HepG2 (cell line): ENCODE data around the gene CBR4. TPM values are rescaled to one million over a fixed set of nuclear protein-coding genes. Genes with fewer than 3 reads are reported as not detected.

Source experiments
- GTF3A ChIP-seq: sonication (generic); formaldehyde crosslinking; conservative IDR thresholded peaks from 2 replicates; pipeline ENCODE4 v1.4.0; 2020; ENCODE audit warnings: mild to moderate bottlenecking, missing genetic modification reagents
- MAFG ChIP-seq: sonication (generic); formaldehyde crosslinking; IDR thresholded peaks from 2 replicates; pipeline ENCODE4 v1.5.1; 2020; ENCODE audit warnings: mild to moderate bottlenecking, missing genetic modification reagents
- MTF1 ChIP-seq: sonication (generic); formaldehyde crosslinking; IDR thresholded peaks from 2 replicates; pipeline ENCODE4 v1.5.0; 2020; ENCODE audit warnings: missing genetic modification reagents
- NR3C1 ChIP-seq: sonication (generic); formaldehyde crosslinking; IDR thresholded peaks from 2 replicates; pipeline ENCODE4 v1.4.0; 2020; ENCODE audit warnings: missing genetic modification reagents
- PHF21A ChIP-seq: sonication (generic); formaldehyde crosslinking; IDR thresholded peaks from 2 replicates; pipeline ENCODE4 v1.5.0; 2020; ENCODE audit warnings: mild to moderate bottlenecking, missing genetic modification reagents
- PTBP1 ChIP-seq: fragments of 200-400 bp; formaldehyde crosslinking; IDR thresholded peaks from 2 replicates; pipeline ENCODE4 v1.6.1; 2018; ENCODE audit warnings: low read length, low read depth; ENCODE audit not compliant: poor library complexity, severe bottlenecking
- TAF1 ChIP-seq: sonication (generic); formaldehyde crosslinking; IDR thresholded peaks from 2 replicates; pipeline ENCODE4 v1.4.0; 2020; ENCODE audit warnings: missing genetic modification reagents
- TOE1 ChIP-seq: sonication (generic); formaldehyde crosslinking; IDR thresholded peaks from 2 replicates; pipeline ENCODE4 v1.4.0; 2020; ENCODE audit warnings: mild to moderate bottlenecking, missing genetic modification reagents
- ZNF3 ChIP-seq: IDR thresholded peaks from 2 replicates; pipeline ENCODE4 v1.7.0; 2017; ENCODE audit warnings: inconsistent platforms
- ZNF318 ChIP-seq: sonication (generic); formaldehyde crosslinking; IDR thresholded peaks from 2 replicates; pipeline ENCODE4 v1.4.0; 2020; ENCODE audit warnings: mild to moderate bottlenecking, missing genetic modification reagents
- ZNF550 ChIP-seq: sonication (generic); formaldehyde crosslinking; IDR thresholded peaks from 2 replicates; pipeline ENCODE4 v1.4.0; 2020; ENCODE audit warnings: mild to moderate bottlenecking, missing genetic modification reagents, borderline replicate concordance
- polyA plus RNA-seq, 8 experiments: library from polyadenylated mRNA; depleted of rRNA in 3 of 8; stranded (reverse) in 7 of 8; unstranded in 1 of 8; fragments of >200 nt; fragmentation: Illumina TruSeq in 4 of 8; extraction: Trizol in 4 of 8; gene quantifications; 2 replicates each; pipeline versions ENCODE4 v1.2.1 to v1.2.3, GENCODE V29; 2011 to 2016; ENCODE audit warnings: low read depth in 4 of 8, missing spikeins in 1 of 8, mixed read lengths in 1 of 8; ENCODE audit not compliant: insufficient read depth in 1 of 8
- total RNA-seq, 5 experiments: library from RNA; depleted of rRNA; stranded (reverse); fragments of >200 nt; fragmentation: Illumina TruSeq; extraction: Trizol; gene quantifications; 2 replicates each; pipeline ENCODE4 v1.2.3, GENCODE V29; 2016; ENCODE audit warnings: low read depth in 1 of 5
- TF ChIP-seq, protein P1 (sequence below): sonication (generic); formaldehyde crosslinking; IDR thresholded peaks from 2 replicates; pipeline ENCODE4 v1.4.0; 2020; ENCODE audit warnings: mild to moderate bottlenecking, low read depth, missing genetic modification reagents
- TF ChIP-seq, protein P2 (sequence below): IDR thresholded peaks from 2 replicates; pipeline ENCODE4 v1.6.1; 2012; ENCODE audit warnings: low read length, improper control_type of control experiment

Gene CBR4
- total and polyA plus RNA-seq, 2 of the 13 experiments (the other 11 are each of a cell fraction or from before 2014, with no cell fraction given): 7.3 to 20.7 TPM

- TF ChIP-seq, protein P1, sequence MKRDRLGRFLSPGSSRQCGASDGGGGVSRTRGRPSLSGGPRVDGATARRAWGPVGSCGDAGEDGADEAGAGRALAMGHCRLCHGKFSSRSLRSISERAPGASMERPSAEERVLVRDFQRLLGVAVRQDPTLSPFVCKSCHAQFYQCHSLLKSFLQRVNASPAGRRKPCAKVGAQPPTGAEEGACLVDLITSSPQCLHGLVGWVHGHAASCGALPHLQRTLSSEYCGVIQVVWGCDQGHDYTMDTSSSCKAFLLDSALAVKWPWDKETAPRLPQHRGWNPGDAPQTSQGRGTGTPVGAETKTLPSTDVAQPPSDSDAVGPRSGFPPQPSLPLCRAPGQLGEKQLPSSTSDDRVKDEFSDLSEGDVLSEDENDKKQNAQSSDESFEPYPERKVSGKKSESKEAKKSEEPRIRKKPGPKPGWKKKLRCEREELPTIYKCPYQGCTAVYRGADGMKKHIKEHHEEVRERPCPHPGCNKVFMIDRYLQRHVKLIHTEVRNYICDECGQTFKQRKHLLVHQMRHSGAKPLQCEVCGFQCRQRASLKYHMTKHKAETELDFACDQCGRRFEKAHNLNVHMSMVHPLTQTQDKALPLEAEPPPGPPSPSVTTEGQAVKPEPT (CRISPR knock-in tag): no peak; the same call in 1 of the 2 replicates
- TF ChIP-seq NR3C1 (CRISPR knock-in tag) (no peak), ZNF318 (no peak), GTF3A (CRISPR knock-in tag) (peak; percentile 65; the same call in 1 of the 2 replicates), TAF1 (CRISPR knock-in tag) (peak; percentile 80; the same call in 1 of the 2 replicates), ZNF3 (CRISPR knock-in tag) (no peak), MTF1 (CRISPR knock-in tag) (no peak), PHF21A (CRISPR knock-in tag) (0 out of 2 replicates have a peak, but pooled peaks have one; percentile 49), TOE1 (no peak), ZNF550 (CRISPR knock-in tag) (no peak), PTBP1 (no peak), MAFG (CRISPR knock-in tag) (no peak)
- TF ChIP-seq, protein P2, sequence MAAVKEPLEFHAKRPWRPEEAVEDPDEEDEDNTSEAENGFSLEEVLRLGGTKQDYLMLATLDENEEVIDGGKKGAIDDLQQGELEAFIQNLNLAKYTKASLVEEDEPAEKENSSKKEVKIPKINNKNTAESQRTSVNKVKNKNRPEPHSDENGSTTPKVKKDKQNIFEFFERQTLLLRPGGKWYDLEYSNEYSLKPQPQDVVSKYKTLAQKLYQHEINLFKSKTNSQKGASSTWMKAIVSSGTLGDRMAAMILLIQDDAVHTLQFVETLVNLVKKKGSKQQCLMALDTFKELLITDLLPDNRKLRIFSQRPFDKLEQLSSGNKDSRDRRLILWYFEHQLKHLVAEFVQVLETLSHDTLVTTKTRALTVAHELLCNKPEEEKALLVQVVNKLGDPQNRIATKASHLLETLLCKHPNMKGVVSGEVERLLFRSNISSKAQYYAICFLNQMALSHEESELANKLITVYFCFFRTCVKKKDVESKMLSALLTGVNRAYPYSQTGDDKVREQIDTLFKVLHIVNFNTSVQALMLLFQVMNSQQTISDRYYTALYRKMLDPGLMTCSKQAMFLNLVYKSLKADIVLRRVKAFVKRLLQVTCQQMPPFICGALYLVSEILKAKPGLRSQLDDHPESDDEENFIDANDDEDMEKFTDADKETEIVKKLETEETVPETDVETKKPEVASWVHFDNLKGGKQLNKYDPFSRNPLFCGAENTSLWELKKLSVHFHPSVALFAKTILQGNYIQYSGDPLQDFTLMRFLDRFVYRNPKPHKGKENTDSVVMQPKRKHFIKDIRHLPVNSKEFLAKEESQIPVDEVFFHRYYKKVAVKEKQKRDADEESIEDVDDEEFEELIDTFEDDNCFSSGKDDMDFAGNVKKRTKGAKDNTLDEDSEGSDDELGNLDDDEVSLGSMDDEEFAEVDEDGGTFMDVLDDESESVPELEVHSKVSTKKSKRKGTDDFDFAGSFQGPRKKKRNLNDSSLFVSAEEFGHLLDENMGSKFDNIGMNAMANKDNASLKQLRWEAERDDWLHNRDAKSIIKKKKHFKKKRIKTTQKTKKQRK: no peak
Measured at GRCh38 chr4:169010125-169011023, at the start of gene CBR4 (continued).
